CD4-positive, alpha-beta T cell treated with Interleukin-4 for 4 hours (primary cell): ENCODE results near the gene EIF4G1.
"Not testable (repeated sequence)": the region's sequence is repeated elsewhere in the genome, so short reads cannot be mapped to it uniquely, and the experiment has no call there.

Experiments used
- DNase-seq: peaks from one replicate; pipeline ENCODE4 v3.0.0-alpha.2; 2020

EIF4G1 gene, protein sequence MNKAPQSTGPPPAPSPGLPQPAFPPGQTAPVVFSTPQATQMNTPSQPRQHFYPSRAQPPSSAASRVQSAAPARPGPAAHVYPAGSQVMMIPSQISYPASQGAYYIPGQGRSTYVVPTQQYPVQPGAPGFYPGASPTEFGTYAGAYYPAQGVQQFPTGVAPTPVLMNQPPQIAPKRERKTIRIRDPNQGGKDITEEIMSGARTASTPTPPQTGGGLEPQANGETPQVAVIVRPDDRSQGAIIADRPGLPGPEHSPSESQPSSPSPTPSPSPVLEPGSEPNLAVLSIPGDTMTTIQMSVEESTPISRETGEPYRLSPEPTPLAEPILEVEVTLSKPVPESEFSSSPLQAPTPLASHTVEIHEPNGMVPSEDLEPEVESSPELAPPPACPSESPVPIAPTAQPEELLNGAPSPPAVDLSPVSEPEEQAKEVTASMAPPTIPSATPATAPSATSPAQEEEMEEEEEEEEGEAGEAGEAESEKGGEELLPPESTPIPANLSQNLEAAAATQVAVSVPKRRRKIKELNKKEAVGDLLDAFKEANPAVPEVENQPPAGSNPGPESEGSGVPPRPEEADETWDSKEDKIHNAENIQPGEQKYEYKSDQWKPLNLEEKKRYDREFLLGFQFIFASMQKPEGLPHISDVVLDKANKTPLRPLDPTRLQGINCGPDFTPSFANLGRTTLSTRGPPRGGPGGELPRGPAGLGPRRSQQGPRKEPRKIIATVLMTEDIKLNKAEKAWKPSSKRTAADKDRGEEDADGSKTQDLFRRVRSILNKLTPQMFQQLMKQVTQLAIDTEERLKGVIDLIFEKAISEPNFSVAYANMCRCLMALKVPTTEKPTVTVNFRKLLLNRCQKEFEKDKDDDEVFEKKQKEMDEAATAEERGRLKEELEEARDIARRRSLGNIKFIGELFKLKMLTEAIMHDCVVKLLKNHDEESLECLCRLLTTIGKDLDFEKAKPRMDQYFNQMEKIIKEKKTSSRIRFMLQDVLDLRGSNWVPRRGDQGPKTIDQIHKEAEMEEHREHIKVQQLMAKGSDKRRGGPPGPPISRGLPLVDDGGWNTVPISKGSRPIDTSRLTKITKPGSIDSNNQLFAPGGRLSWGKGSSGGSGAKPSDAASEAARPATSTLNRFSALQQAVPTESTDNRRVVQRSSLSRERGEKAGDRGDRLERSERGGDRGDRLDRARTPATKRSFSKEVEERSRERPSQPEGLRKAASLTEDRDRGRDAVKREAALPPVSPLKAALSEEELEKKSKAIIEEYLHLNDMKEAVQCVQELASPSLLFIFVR (N-terminal part only)

GRCh38 chr3:184314363-184314699, at the start of gene EIF4G1:
EIF4G1 (plus strand) TSS chr3:184314606; CDS start chr3:184315797, 1,191 bp downstream.
- peak; percentile 92 for DNase-seq

- not testable (repeated sequence) for DNase-seq
Measured at GRCh38 chr3:184267249-184267648, 47.2 kb upstream of the EIF4G1 start.

DNA sequence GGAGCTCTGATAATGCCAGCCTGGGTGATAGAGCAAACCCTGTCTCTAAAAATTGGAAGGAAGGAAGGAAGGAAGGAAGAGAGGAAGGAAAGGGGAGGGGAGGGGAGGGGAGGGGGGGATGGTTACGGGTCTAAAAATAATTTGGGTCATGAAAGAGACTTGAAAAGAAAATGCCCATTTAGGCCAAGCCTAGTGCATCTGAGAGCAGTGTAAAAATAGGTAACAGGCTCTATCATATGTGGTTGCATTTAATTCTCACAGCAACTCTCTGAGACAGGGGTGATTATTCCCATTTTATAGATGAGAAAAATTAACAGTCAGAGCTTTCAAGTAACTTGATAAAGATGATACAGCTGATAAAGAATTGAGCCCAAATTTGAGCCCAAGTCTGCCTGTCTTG, 42.1 kb upstream of the EIF4G1 start:
- no peak for DNase-seq

- DNase-seq = no peak
Measured at GRCh38 chr3:184275381-184275701, 39.1 kb upstream of the EIF4G1 start.

GRCh38 chr3:184275961-184276910, 38.2 kb upstream of the EIF4G1 start, which contains the start of gene ECE2:
ECE2 (plus strand) TSS chr3:184276022; CDS start chr3:184276154, 132 bp downstream.
- no peak for DNase-seq

DNA sequence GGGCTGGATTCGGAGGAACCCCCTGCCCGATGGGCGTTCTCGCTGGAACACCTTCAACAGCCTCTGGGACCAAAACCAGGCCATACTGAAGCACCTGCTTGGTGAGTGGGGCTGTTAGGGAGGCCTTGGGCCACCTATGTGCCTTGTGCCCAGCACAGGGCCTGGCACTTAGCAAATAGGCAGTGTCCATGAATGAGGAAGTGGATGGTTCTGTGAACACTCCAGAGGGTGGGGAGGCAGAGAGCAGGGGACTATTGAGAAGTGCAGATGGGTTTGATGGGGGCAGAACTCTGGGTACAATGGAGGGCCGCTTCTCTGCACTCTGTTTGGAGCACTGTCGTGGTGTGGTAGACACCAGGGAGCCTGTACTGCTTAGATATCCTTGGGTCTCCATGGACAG, 37.0 kb upstream of the EIF4G1 start:
- no peak for DNase-seq

GRCh38 chr3:184282941-184283340, 31.5 kb upstream of the EIF4G1 start:
- no peak for DNase-seq

- DNase-seq = no peak
Measured at GRCh38 chr3:184283681-184284080, 30.7 kb upstream of the EIF4G1 start.

DNA sequence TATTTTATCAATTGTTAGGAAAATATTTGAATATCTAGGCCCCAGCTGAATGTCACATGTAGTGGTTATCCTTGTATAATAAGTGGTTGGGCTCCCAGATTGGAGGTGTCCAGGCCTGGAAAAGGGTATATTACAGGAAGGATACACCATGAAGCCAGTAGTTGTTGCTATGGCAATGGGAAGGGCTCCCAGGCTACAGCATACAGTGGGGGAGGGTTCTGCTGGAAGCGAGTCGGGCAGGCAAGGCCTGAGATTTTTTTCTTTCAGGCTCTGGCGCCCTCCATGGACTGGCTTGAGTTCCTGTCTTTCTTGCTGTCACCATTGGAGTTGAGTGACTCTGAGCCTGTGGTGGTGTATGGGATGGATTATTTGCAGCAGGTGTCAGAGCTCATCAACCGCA, 29.7 kb upstream of the EIF4G1 start:
- DNase-seq = no peak

- DNase-seq = peak; percentile 45
Measured at GRCh38 chr3:184289426-184289938, 24.9 kb upstream of the EIF4G1 start.

DNA sequence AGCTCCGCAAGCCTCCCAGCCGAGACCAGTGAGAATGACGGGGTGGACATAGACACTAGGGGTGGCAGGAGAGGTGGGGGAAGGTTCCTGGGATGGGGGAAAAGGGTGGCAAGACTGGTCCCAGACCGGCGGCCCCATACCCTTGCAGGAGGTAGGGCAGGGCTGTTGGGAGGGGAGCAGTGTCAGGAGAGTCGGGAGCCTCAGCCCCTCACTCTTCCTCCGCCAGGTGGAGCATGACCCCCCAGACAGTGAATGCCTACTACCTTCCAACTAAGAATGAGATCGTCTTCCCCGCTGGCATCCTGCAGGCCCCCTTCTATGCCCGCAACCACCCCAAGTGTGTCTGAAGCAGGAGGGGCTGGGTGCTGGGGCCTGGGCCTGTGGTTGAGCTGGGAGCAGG, 24.1 kb upstream of the EIF4G1 start:
- DNase-seq = no peak

GRCh38 chr3:184291044-184291737, 23.2 kb upstream of the EIF4G1 start:
- DNase-seq = no peak

- DNase-seq = no peak
Measured at GRCh38 chr3:184291738-184292445, 22.5 kb upstream of the EIF4G1 start.

DNA sequence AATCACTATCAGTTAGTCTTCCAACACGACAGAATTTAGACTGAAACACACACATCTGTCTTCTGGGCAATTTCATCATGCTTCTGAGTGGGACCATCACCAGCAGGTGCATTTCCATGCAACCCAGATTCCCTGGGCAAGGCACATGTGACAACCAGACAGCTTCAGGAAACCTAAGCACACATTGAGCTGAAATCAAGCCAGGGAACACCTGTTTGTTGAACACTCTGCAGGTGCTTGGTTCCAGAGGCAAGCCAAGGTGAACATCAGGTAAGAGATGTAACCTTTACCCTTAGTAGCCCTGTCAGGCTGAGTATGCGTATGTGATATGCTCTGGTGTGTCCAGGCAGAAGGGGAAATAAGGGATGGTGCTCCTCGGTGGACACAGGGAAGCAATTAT, 18.6 kb upstream of the EIF4G1 start:
- DNase-seq = no peak

DNA sequence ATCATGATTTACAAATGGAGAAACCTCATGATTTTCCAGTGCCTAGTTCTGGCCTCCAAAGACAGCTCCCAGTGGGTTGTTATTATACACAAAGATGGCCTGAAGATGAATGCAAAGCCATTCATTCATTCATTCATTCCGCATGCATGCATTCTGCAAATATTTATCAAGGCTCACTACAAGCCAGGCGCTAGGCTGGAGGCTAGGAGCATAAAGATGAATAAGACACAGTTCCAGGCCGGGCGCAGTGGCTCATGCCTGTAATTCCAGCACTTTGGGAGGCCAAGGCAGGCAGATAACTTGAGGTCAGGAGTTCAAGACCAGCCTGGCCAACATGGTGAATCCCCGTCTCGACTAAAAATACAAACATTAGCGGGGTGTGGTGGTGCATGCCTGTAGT, 17.8 kb upstream of the EIF4G1 start:
- DNase-seq = no peak

GRCh38 chr3:184298759-184299487, 15.5 kb upstream of the EIF4G1 start, which contains the start of gene PSMD2:
PSMD2 (plus strand) TSS chr3:184299241; CDS start chr3:184299267, 26 bp downstream.
- DNase-seq = peak; percentile 97

DNA sequence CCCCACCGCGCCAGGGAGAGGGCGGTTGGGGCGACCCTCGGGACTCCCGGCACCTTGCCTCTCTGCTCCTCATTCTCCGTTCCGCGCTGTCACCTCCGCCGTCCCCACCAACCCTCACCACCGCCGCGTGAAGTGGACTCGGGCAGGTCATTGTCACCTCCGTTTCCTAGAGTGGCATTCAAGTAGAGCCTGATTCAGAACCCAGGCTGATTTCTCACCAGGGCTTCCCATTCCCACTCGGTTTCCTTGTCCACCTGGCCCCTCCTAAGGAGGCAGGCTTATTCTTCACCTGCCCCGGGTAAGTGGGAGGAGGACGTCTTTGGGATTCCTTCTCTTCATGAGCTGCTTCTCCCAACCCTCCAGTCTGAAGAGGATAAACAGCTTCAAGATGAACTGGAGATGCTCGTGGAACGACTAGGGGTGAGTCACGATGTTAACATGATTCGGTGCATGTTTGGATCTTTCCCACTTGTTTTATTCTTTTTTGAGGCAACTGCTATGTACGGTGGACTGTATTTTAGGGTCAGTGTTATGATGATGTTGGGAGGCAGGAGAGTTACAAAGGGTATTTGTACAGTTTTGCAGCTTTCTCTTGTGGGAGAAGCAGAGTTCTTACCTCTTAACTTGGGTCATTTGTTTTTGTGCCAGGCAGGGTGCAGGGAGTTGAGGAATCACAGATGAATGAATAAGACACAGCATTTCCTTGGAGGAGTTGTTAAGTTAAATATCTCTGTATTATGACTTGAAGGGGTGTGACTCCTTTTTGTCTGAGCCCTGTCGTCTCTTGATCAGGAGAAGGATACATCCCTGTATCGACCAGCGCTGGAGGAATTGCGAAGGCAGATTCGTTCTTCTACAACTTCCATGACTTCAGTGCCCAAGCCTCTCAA, 14.7 kb upstream of the EIF4G1 start:
- no peak for DNase-seq

DNA sequence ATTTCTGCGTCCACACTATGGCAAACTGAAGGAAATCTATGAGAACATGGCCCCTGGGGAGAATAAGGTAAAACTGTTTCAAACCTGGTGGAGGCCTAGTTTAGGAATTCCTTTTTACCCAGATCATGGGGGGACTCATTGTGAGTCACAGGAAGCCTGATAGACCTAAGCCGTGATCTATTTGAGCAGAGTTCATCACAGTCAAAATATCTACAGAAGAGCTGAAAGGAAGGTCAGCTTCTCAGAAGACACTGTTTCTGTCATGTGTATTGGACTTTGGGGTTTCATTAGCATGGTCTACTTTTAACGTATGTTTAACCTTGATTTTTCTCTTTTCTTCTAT, 14.1 kb upstream of the EIF4G1 start:
- no peak for DNase-seq

DNA sequence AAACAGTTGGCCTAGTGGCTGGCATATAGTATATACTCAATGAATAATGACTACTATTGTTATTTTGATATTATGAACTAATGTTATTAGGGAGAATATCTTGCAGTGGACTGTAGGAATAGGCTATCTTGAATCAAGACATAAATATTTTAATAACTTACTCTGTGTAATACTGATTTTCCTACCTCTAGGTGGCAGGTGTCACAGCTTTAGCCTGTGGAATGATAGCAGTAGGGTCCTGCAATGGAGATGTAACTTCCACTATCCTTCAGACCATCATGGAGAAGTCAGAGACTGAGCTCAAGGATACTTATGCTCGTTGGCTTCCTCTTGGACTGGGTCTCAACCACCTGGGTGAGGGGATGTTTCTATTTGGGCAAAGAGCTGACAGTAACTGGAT, 8.8 kb upstream of the EIF4G1 start:
- no peak for DNase-seq
